Measurements from ENCODE around the gene PTPRU.

- TF ChIP-seq CTCF (IDR thresholded peaks at IDR 0.05) (no peak), ZFX (IDR thresholded peaks at IDR 0.05; ENCODE audit: borderline replicate concordance) (no peak)
Measured at GRCh38 chr1:29249170-29249691, 12.9 kb downstream of the PTPRU start.
